ENCODE measurements around the gene LBH. TPM values are rescaled to one million over a fixed set of nuclear protein-coding genes. Genes with fewer than 3 reads are reported as not detected.
A peak's percentile ranks its signal among the peaks of the same experiment; 100 is the strongest.

The LBH gene
- total RNA-seq, 4 donors from 2014 or later = 104 to 206 (median 126) TPM

DNA sequence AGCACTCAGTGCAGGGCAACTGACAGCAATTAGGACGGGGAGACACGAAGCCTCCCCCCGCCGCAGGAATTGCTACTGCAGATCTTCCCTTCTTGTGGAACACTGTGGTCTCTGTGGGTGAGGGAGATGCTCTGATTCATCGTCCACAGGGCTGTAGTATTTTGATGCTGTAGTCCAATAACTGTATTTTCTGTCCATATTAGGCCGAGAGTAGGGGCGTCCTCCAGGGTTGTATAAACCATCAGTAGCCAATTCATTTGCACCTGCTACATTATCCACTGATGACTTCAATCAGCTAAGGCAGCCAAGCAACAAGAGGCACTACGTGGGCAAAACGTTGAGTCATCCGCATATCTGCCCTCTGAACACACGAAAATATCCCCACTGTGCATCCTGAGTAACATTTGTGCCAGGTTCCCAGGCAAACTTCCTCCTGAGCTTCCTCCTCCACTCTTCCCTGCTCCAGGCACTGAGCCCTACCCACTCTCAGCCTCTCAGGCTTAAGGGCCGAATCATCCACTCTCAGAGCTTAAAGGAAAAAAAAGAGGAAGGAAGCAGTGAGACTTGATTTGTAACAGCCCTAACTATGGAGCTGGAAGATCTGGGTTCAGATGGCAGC, 62.1 kb downstream of the LBH start:
- Histone ChIP-seq H3K4me1 (peaks cover 0 to 9% of the 10 kb centered on the region in 2 donors), H3K4me3 (replicated peaks in 1 of 3) (no peak overlapping the region), H3K36me3 (no peaks in the 10 kb centered on the region), H3K27ac (no peak overlapping the region), H3K9me3 (no peaks in the 10 kb centered on the region), H3K27me3 (no peaks in the 10 kb centered on the region)
- WGBS, 2 donors = 37 to 59% methylated on average over 8 to 12 of the region's 12 CpGs
- intact Hi-C loops (cut with DNase I) = no loop called here
- TF ChIP-seq CTCF (IDR thresholded peaks at IDR 0.05) = no peak
- TF ChIP-seq POLR2A (IDR thresholded peaks at IDR 0.05) = no peak
- DNase-seq = peak; percentile 61 to 69

DNA sequence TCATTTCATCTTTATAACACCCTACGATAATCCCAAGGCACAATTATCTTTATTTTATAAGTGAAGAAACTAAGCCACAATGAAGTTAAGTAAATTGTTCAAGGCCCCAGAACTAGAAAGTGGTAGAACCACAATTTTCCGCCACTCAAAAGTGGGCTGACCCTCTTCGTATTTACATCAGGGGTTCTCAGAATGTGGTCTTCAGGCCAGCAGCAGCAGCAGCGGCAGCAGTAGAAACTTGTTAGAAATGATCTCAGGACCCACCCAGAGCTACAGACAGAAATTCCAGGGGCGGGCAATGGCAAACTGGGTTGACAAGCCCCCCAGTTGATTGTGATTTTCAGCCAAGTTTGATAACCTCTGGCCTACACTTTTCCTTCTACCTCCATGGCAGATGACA, 62.8 kb downstream of the LBH start:
- Histone ChIP-seq H3K9me3 (no peaks in the 10 kb centered on the region), H3K27me3 (no peaks in the 10 kb centered on the region), H3K27ac (no peak overlapping the region), H3K4me3 (replicated peaks in 1 of 3) (no peak overlapping the region), H3K4me1 (peaks cover 0 to 9% of the 10 kb centered on the region in 2 donors), H3K36me3 (no peaks in the 10 kb centered on the region)
- intact Hi-C loops (cut with DNase I) = no loop called here
- DNase-seq = no peak
- WGBS, 2 donors = 91 to 95% methylated on average over 5 of the region's 5 CpGs
- no peak for TF ChIP-seq POLR2A (IDR thresholded peaks at IDR 0.05)
- no peak for TF ChIP-seq CTCF (IDR thresholded peaks at IDR 0.05)

GRCh38 chr2:30296496-30296895, 65.2 kb downstream of the LBH start:
- no peak for TF ChIP-seq POLR2A (IDR thresholded peaks at IDR 0.05)
- TF ChIP-seq CTCF (IDR thresholded peaks at IDR 0.05) = no peak
- intact Hi-C loops (cut with DNase I) = no loop called here
- DNase-seq = peak; percentile 49 to 51
- Histone ChIP-seq H3K27ac (no peak overlapping the region), H3K9me3 (no peaks in the 10 kb centered on the region), H3K27me3 (no peaks in the 10 kb centered on the region), H3K4me3 (replicated peaks in 1 of 3) (no peak overlapping the region), H3K36me3 (no peaks in the 10 kb centered on the region), H3K4me1 (peaks cover 12 to 25% of the 10 kb centered on the region in 2 donors)

GRCh38 chr2:30298302-30298701, 67.0 kb downstream of the LBH start:
- H3K27me3 ChIP-seq = no peaks in the 10 kb centered on the region
- peaks cover 15 to 32% of the 10 kb centered on the region in 2 donors for H3K4me1 ChIP-seq
- no peak overlapping the region for H3K27ac ChIP-seq
- WGBS, 2 donors = 84 to 86% methylated on average over 6 of the region's 6 CpGs
- H3K4me3 ChIP-seq (replicated peaks in 1 of 3) = no peak overlapping the region
- no peaks in the 10 kb centered on the region for H3K36me3 ChIP-seq
- no peak for DNase-seq
- no peaks in the 10 kb centered on the region for H3K9me3 ChIP-seq
- no peak for TF ChIP-seq POLR2A (IDR thresholded peaks at IDR 0.05)
- TF ChIP-seq CTCF (IDR thresholded peaks at IDR 0.05) = no peak
- intact Hi-C loops (cut with DNase I) = no loop called here

DNA sequence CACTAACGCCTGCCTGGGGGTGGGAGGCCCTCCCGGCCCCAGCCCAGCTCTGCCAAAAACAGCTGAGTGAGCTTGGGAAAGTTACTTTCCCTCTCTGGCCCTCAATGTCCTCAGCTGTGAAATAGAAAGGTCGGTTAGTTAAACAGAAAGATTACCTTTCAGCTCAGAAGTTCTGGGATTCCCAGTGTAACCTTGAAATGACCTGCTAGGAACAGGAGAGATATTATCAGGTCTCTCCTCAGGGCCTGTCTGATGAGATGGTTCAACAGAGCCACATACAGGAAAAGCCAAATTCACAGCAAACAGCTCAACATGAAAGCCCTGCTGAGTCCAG, 68.8 kb downstream of the LBH start:
- no peak for TF ChIP-seq CTCF (IDR thresholded peaks at IDR 0.05)
- no peak for TF ChIP-seq POLR2A (IDR thresholded peaks at IDR 0.05)
- H3K9me3 ChIP-seq = no peaks in the 10 kb centered on the region
- no peaks in the 10 kb centered on the region for H3K36me3 ChIP-seq
- intact Hi-C loops (cut with DNase I) = no loop called here
- DNase-seq = no peak
- peak overlapping the region in 1 of 3 donors; percentile 48 for H3K27ac ChIP-seq
- no peaks in the 10 kb centered on the region for H3K27me3 ChIP-seq
- H3K4me3 ChIP-seq (replicated peaks in 1 of 3) = no peak overlapping the region
- 74 to 78% methylated on average over 3 of the region's 3 CpGs for WGBS, 2 donors
- peaks cover 15 to 25% of the 10 kb centered on the region in 2 donors for H3K4me1 ChIP-seq

All from thyroid gland (tissue), 4 donors.